GM12874 (cell line): ENCODE data around the gene SMPD3.

Experiments
- TF ChIP-seq, protein P1 (sequence below): IDR thresholded peaks from 2 replicates; pipeline ENCODE4 v1.5.1; 2011; ENCODE audit warnings: low read depth, mild to moderate bottlenecking, control low read depth, low read length, moderate library complexity; ENCODE audit not compliant: insufficient read depth

The SMPD3 gene

DNA sequence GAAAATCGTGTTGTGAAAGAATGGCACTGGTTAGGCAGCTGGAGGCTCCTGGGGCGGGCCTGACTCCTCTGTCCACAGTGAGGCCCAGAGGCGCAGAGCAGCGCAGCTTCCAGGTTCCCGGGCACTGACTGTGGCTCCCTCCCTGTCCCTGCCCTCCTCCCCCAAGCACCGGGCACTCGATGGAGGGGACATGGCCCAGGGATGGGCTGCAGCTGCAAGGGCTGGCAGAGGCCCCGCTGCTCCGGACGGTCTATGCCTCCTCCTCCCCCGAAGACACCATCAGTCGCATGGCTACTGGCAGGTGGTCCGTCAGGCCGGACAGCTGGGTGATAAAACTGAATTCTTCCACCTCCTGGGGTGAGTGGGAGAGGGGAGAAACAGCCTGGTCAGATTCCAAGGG, 87.4 kb downstream of the SMPD3 start:
- TF ChIP-seq, protein P1, sequence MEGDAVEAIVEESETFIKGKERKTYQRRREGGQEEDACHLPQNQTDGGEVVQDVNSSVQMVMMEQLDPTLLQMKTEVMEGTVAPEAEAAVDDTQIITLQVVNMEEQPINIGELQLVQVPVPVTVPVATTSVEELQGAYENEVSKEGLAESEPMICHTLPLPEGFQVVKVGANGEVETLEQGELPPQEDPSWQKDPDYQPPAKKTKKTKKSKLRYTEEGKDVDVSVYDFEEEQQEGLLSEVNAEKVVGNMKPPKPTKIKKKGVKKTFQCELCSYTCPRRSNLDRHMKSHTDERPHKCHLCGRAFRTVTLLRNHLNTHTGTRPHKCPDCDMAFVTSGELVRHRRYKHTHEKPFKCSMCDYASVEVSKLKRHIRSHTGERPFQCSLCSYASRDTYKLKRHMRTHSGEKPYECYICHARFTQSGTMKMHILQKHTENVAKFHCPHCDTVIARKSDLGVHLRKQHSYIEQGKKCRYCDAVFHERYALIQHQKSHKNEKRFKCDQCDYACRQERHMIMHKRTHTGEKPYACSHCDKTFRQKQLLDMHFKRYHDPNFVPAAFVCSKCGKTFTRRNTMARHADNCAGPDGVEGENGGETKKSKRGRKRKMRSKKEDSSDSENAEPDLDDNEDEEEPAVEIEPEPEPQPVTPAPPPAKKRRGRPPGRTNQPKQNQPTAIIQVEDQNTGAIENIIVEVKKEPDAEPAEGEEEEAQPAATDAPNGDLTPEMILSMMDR, result no peak

DNA sequence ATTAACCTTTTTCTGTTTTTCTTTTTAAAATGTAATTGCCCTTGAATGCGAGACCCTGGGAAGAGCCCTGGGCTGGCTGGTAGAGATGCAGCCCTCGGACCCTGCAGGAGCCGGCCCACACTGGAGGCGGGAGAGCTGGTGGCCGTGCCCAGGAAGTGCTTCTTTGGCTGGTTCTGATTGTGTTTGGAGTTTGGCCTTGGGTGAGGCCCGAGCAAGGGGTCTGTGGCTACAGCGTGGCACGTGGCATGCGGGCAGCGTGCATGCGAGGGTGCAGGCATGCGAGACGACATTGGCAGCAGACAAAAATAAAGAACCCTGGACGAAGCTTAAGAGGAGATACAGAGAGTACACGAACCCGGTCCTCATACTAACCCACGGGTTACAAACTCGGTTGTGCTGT, 87.8 kb downstream of the SMPD3 start:
- TF ChIP-seq, protein P1, result no peak

DNA sequence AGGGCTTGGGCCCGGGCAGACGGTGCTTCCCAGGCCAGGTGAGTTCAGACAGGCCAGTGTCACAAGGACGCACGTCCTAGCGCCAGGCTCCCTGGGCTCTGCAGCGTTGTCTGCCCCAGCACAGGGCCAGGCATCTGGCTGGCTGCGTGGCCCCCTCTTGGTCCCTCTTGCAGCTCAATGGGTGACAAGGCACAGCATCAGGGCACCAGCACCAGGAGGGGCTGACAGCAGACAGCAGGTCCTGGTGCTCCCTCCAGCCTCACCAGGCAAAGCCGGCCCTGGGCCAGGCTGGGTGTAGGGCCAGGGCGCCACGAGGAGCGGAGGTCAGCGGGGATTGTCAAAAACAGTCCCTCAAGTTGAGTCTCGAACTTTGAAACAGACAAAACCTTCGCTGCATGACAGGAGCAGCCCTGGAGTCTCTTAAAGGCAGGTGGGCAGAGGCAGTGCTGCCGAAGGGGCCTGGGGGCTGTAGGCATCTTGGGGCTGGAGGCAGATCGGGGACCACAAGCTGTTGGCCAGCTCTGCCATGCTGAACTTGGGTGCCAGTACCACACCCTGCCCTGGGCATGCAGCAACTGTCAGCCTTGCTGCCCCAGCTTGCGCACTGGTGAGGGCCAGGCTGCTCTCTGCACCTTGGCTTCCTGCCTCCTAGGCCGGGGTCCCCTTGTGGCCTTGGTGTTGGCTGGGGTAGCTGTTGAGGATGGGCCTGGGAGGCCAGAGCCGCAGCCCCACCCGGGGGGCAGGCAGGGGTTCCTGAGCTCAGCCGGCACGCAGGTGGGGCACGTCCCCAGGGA, 88.7 kb downstream of the SMPD3 start:
- TF ChIP-seq, protein P1, result no peak

DNA sequence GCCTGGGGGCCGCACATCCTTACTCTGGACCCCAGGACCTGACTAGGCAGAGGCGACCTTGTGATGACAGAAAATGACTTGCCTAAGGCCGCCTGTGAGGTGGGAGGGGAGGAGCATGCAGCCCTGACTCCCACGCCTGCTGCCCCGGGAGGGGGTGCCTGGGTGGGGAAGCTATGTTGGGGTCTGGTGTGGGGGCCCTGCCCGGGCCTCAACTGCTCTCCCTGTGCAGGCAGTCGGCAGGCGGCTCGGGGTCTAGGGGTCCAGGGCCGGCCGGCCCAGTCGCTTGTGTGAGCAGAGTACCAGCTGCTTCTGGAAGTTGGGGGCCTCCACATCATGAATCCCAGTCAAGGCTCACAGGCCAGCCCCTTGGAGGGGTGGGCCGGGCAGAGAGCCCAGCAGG, 89.4 kb downstream of the SMPD3 start:
- TF ChIP-seq, protein P1, result no peak

DNA sequence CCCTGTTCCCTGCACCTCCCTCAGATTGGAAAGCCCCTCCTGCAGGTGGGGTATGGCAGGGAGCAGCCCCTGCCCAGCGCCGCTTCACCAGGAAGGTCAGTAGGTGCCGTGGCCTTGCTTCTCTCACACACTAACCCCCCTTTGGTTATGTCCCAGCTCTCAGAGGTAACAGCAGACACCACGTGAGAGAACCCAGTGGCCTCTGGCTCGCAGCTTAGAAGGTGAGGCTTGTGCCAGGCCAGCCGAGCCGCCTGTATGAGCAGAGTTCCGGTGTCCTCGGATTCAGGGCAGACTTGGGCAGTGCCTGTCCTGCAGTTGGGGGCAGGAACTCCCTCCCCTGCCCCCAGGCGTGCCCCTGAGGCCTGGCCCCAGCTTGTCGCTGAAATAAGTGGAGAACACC, 90.4 kb downstream of the SMPD3 start:
- TF ChIP-seq, protein P1, result no peak

DNA sequence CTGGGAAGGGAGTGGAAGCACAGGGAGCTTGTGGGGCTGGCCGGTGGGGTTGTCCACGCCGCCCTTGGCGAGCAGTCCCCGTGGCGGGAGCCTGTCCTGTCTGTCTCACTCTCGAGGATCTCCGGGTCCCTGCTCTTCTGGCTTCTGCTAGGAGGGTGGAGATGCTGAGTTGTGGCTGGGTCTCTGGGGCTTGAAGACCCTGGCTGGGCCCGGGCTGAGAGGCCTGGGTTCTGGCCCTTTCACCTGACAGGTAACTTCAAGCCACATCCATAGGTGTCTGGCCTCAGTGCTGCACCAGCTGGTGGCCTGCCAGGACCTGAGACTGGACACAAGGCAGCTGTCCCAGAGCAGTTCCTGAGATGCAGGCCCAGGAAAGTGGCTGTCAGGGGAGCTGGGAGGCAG, 90.8 kb downstream of the SMPD3 start:
- TF ChIP-seq, protein P1, result no peak

DNA sequence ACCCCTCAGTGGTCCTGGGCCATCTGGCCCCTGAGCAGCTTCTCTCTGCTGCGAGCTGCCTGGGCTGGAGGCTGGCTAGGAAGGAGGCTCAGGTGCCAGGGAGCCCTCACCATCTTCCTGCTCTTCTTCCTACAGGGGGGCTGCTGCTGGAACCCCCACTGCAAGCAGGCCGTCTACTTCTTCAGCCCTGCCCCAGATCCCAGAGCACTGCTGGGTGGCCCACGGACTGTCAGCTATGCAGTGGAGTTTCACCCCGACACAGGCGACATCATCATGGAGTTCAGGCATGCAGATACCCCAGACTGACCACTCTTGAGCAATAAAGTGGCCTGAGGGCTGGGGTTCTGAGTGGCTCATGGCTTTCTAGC, 91.4 kb downstream of the SMPD3 start:
- TF ChIP-seq, protein P1, result no peak
